ENCODE data around the gene CALU. TPM values are rescaled to one million over a fixed set of nuclear protein-coding genes. Genes with fewer than 3 reads are reported as not detected.

Gene CALU
- total RNA-seq, 2 donors from 2014 or later, result 28.6 to 48.9 TPM

DNA sequence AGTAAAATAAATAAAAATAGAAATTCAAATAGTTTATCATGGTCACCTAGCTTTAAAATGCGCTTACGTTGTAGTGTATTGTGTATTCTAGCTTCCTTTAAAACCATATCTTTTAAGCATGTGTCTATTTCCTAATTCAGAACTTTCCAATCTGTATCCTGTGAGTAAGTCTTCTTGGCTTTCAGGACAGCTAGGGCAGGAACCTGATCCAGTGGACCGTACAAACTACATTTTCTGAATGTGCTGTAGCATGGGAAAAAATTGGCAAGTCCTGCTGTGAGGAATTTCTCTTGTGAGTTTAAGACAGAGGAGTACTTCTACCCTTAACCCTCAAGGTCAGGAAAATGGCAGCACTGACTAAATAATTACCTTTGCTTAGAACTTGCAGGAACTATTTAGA lies 24.4 kb downstream of the CALU start:
- DNase-seq (ENCODE audit: low spot score in 2 of 2) (no peak), ATAC-seq (no peak)
- Mint-ChIP-seq H3K9me3 (no peaks in the 10 kb centered on the region), H3K27ac (no peak overlapping the region), H3K36me3 (peaks cover 13 to 16% of the 10 kb centered on the region in 2 donors)

DNA sequence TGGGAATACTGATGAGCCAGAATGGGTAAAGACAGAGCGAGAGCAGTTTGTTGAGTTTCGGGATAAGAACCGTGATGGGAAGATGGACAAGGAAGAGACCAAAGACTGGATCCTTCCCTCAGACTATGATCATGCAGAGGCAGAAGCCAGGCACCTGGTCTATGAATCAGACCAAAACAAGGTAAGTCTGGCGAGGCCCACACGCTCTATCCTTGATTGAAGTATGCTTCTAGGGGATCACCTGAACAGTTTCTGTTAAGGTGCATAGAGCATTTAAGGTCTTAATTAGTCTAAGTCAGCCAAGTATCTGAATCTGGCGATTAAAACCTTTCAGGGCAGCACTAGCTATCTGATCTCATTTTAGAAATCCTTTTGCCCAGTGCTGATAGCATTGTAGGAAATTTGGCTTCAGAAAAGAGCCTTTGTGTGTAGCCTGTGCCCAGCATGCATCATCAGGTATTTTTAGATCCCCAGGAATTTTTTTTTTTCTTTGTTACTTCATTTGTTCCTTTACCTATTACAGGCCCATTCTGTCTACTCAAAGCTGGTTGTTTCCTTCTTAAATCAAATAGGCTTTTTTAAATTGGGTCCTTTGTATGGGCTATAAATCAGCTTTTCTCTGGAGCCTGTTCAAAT lies 28.4 kb downstream of the CALU start:
- peaks cover 22 to 23% of the 10 kb centered on the region in 2 donors for H3K36me3 Mint-ChIP-seq
- no peak for ATAC-seq
- H3K27ac Mint-ChIP-seq, result peak overlapping the region in 1 of 2 donors; percentile 16
- no peaks in the 10 kb centered on the region for H3K9me3 Mint-ChIP-seq
- DNase-seq (ENCODE audit: low spot score in 2 of 2), result no peak

DNA sequence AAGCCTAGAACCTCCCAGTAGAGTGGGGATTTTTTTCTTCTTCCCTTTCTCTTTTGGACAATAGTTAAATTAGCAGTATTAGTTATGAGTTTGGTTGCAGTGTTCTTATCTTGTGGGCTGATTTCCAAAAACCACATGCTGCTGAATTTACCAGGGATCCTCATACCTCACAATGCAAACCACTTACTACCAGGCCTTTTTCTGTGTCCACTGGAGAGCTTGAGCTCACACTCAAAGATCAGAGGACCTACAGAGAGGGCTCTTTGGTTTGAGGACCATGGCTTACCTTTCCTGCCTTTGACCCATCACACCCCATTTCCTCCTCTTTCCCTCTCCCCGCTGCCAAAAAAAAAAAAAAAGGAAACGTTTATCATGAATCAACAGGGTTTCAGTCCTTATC lies 31.1 kb downstream of the CALU start:
- Mint-ChIP-seq H3K36me3 (peaks cover 35 to 47% of the 10 kb centered on the region in 2 donors), H3K27ac (no peak overlapping the region), H3K9me3 (no peaks in the 10 kb centered on the region)
- no peak for ATAC-seq
- no peak for DNase-seq (ENCODE audit: low spot score in 2 of 2)

DNA sequence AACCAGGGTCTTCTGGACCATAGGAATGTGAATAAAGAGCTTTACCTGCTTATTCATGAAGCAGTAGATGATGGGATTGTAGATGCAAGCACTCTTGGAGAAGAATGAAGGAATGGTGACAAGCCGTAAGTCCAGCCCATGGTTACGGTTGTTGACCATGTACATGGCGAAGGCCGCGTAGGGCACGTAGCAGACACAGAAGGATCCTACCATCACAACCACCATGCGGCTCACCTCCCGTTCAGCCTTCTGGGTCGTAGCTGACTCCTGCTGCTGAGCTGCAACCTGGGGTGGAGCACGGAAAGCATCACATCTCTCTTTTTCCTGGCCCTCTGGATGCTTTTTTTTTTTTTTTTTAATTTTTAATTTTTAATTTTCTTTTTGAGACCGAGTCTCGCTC lies 34.4 kb downstream of the CALU start:
- peaks cover 8 to 12% of the 10 kb centered on the region in 2 donors for H3K9me3 Mint-ChIP-seq
- ATAC-seq (no peak), DNase-seq (ENCODE audit: low spot score in 2 of 2) (no peak)
- peaks cover 25 to 60% of the 10 kb centered on the region in 2 donors for H3K36me3 Mint-ChIP-seq
- no peak overlapping the region for H3K27ac Mint-ChIP-seq

DNA sequence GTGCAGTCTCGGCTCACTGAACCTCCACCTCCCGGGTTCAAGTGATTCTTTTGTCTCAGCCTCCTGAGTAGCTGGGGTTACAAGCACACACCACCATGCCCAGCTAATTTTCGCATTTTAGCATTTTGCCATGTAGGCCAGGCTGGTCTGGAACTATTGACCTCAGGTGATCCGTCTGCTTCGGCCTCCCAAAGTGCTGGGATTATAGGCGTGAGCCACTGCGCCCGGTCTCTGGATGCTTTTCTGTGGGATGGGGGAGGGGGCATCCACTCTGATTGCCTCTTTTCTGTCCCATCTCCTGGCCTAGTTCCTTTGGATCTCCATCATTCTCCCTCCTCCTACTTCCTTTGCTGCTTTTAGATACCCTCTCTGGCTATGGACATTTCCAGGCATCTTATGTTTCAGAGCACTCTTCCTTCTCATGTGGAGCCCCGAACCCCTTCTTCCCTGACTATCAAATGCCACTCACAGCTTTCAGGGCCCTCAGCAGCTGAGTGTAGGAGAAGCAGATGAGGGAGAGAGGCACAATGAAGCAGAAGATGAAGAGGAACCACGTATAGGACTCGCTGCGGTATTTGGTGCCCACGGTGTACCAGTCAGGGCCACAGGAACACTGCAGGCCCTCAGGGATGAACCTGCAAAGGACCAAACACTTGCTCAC lies 35.0 kb downstream of the CALU start:
- peaks cover 21 to 55% of the 10 kb centered on the region in 2 donors for H3K36me3 Mint-ChIP-seq
- H3K27ac Mint-ChIP-seq, result no peak overlapping the region
- no peak for ATAC-seq
- no peak for DNase-seq (ENCODE audit: low spot score in 2 of 2)
- H3K9me3 Mint-ChIP-seq, result peaks cover 8 to 12% of the 10 kb centered on the region in 2 donors

DNA sequence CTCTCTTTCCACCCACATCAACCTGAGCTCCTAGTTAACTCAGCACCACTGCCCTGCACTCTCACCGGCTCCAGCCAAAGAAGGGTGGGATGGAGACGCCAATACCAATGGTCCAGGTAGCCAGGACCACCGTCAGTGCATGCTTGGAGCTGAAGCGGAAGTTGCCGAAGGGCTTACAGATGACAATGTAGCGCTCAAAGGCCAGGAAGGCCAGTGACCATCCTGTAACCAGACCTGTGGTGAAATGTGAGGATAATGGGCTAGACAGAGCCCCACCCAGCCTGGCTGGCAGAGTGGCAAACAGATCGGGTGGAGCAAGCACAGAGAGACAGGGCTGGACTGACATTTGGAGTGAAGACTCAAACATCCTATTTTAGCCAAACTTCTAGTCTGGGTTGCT lies 35.8 kb downstream of the CALU start:
- no peak for DNase-seq (ENCODE audit: low spot score in 2 of 2)
- peaks cover 20 to 52% of the 10 kb centered on the region in 2 donors for H3K36me3 Mint-ChIP-seq
- no peak for ATAC-seq
- no peak overlapping the region for H3K27ac Mint-ChIP-seq
- H3K9me3 Mint-ChIP-seq, result peaks cover 8 to 12% of the 10 kb centered on the region in 2 donors

DNA sequence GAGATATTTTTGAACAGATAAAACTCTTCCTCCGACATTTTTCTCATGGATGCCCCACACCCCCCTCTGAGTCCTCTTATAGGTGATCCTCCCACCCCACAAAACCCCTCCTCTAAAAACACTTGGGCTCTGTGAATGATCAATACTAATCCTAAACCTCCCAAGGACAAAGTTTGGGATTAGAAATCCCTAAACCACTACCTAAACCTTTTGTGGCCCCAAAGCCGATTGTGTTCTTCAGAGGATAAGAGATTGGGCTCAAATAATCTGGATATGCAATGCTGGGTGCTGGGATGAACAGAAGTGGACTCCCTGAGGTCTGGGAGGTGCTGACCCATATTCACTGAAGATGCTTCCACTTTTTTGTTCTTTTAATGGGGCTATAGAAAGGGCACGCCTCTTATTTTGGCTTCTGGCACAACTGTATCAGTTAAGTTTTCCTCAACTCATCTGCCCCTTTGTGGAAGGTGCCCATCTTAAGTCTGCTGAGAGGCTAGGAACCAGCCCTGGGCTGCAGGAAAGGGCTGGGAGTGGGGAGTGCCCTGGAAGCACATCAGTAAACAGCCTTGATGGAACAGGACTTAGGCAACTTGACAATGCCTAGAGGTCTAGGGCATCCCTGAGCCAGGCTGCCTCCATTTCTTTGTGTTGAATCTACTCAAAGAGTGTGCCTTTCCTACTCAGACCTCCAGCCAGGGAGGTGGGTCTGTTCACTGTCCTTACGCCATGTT lies 36.8 kb downstream of the CALU start, which contains the start of gene OPN1SW:
TSS of gene OPN1SW (minus strand) at position 51 of the 731 bp plus-strand sequence. CDS start at position 38, 13 bp downstream.
- no peak for ATAC-seq

DNA sequence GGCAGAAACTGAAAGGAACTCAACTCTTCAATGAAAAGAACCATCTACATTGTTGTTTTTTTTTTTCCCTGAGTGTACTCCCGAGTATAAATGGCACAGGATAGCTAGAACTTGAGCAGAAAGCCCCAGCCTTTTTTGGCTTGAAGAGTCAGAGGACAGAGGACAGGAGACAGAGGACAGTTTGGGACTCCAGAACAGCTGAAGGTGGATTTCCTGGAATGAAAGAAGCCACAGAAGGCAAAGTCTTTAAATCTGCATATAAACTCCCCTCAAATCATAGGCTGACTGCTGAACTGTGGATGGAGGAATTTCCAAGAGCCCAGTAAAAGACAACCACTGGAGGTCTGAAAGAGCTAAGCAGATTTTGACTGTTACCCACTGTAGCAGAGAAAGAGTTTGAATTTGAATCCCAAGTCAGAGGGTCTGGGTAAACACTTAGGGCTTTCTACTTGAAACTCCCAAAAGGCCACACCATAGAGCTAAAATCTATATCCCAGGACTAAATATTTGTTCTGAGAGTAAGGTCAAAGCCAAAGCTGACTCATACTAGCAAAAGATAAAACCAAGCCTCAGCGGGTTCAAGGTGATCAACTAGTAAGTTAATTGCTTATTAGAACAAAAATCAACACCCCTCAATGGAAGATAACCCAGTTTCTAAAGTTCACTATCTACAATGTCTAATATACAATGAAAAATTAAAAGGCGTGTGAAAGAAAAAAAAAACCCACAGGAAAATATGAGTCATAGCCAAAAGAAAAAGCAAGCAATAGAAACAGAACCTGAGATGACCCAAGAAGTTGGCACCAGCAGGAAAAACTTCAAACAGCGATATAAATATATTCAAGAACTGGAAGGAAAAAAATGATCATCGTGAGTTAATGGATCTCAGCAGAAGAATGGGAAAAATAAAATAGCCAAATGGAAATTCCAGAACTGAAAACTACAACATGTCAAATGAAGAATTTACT lies 38.3 kb downstream of the CALU start:
- Mint-ChIP-seq H3K27ac (peak overlapping the region; percentile 15 to 85), H3K9me3 (peaks cover 8 to 12% of the 10 kb centered on the region in 2 donors), H3K36me3 (peaks cover 15 to 45% of the 10 kb centered on the region in 2 donors)
- peak in 1 of 2 donors; percentile 22 for ATAC-seq
- no peak for DNase-seq (ENCODE audit: low spot score in 2 of 2)

More for the DNA sequence above, 36.8 kb downstream of the CALU start, which contains the start of gene OPN1SW:
- Mint-ChIP-seq H3K9me3 (peaks cover 8 to 12% of the 10 kb centered on the region in 2 donors), H3K27ac (peak within 1 kb of the TSS in 1 of 2 donors; percentile 48), H3K36me3 (peaks cover 20 to 45% of the 10 kb centered on the region in 2 donors)
- no peak for DNase-seq (ENCODE audit: low spot score in 2 of 2)

DNA sequence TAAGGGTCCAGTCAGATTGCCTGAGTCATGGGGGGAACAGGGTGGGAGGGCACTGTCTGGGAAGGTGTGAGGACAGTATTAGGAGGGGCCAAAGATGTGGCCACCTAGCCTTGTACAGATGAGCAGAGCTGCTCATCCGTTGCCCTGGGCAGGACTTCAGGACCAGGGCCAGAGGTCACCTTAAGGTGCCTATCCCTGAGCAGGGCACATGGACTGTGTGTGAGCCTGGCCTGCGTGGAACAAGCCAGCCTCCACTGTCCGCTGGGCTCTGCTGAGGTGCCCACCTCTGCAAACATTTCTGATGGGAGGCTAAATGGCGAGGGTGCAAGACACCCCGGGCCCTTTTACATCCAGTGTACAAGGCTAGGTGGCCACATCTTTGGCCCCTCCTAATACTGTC lies 39.8 kb downstream of the CALU start:
- DNase-seq (ENCODE audit: low spot score in 2 of 2) (no peak), ATAC-seq (no peak)
- peaks cover 9 to 34% of the 10 kb centered on the region in 2 donors for H3K36me3 Mint-ChIP-seq
- H3K9me3 Mint-ChIP-seq, result peaks cover 8 to 12% of the 10 kb centered on the region in 2 donors
- H3K27ac Mint-ChIP-seq, result no peak overlapping the region

DNA sequence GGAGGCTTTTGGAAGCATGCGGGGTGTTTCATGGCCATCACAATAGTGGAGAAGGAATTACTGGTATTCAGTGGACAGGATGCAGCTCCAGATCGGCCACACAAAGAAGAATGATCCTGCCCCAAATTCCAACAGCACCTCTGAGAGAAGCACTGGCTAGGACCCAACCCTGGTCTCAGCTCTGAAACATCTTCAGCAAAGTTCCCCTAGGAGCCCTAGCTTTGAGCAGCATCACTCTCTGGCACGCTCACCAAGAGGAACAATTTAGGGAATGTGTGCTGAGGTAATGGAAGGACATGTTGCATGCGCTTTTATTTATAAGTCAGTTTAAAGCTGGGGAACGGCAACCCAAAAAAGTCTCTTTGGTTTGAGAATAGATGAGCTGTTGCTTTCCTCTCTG lies 42.0 kb downstream of the CALU start:
- no peak for DNase-seq (ENCODE audit: low spot score in 2 of 2)
- peaks cover 8 to 12% of the 10 kb centered on the region in 2 donors for H3K9me3 Mint-ChIP-seq
- peaks cover 0 to 15% of the 10 kb centered on the region in 2 donors for H3K36me3 Mint-ChIP-seq
- H3K27ac Mint-ChIP-seq, result no peak overlapping the region
- no peak for ATAC-seq

DNA sequence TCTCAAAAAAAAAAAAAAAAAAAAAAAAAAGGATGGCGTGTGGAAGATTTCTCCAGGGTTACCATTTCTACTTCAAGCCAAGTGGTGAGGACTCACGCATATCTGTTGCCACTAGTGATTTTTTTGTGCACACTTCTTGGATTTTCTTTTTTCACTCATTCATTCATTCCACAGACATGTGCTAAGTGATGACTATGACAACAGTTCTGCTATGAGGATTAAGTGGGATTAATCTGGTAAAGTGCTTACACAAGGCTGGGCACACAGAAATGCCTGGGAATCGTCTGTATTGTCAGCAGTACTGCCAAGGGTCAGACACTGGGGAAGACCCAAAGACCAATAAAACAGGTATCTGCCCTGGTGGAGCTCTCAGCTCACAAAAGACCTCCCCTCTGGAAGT lies 42.7 kb downstream of the CALU start:
- DNase-seq (ENCODE audit: low spot score in 2 of 2), result no peak
- H3K36me3 Mint-ChIP-seq, result peaks cover 0 to 10% of the 10 kb centered on the region in 2 donors
- no peak overlapping the region for H3K27ac Mint-ChIP-seq
- no peak for ATAC-seq
- peaks cover 4 to 7% of the 10 kb centered on the region in 2 donors for H3K9me3 Mint-ChIP-seq

DNA sequence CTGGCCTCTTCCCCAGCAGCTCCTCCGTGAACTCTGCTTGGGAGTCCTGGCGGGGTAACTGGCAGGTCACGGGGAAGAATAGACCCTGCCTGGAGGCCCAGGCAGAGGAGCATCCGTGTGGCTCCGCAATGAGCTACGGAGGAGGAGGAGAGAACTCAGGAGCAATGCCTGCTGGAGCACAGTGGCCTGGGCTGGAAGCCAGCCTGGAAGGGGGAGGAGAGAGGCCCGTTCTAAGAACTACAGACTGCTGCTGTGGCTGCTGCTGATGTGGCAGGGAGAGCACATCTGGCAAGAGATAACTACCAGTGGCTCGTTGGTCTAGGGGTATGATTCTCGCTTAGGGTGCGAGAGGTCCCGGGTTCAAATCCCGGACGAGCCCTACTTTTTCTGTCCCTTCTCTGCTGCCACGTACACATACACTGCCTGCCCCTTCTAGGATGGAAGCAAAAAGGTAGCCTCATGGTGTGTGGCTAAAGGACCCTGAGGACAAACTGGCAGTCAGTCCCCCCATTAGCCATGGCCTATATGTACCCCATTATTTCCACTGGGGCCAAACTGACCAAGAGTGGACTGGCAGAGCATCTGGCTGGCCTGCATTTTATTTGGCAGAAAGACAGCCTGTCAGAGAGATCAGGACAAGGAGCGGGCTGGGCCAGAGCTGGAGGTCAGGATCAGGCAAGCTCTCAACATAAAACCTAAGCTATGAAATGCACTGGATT lies 44.1 kb downstream of the CALU start:
- ATAC-seq (peak in 1 of 2 donors; percentile 64), DNase-seq (ENCODE audit: low spot score in 2 of 2) (peak in 1 of 2 donors; percentile 27)
- peaks cover 0 to 2% of the 10 kb centered on the region in 2 donors for H3K36me3 Mint-ChIP-seq
- peak overlapping the region in 1 of 2 donors; percentile 62 for H3K27ac Mint-ChIP-seq
- peaks cover 0 to 2% of the 10 kb centered on the region in 2 donors for H3K9me3 Mint-ChIP-seq

DNA sequence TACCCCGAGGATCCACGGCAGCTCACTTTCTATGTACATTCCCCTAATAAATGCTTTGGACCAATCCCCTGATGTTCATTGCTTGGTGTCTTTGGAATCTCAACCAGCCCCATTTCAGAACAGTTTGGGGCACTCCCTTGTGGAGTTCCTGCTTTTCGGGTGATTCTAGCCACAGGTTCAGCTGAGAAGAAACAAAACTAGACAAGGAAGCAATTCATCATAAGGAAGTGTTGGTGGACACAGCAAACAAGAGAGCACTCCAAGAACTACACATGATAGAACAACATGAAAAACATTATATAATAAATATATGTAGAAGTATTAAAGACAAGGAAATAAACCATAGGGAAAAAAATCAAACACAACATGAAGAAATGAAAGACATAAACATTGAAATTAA lies 46.6 kb downstream of the CALU start:
- no peak for DNase-seq (ENCODE audit: low spot score in 2 of 2)
- Mint-ChIP-seq H3K27ac (no peak overlapping the region), H3K36me3 (no peaks in the 10 kb centered on the region), H3K9me3 (no peaks in the 10 kb centered on the region)
- no peak for ATAC-seq

DNA sequence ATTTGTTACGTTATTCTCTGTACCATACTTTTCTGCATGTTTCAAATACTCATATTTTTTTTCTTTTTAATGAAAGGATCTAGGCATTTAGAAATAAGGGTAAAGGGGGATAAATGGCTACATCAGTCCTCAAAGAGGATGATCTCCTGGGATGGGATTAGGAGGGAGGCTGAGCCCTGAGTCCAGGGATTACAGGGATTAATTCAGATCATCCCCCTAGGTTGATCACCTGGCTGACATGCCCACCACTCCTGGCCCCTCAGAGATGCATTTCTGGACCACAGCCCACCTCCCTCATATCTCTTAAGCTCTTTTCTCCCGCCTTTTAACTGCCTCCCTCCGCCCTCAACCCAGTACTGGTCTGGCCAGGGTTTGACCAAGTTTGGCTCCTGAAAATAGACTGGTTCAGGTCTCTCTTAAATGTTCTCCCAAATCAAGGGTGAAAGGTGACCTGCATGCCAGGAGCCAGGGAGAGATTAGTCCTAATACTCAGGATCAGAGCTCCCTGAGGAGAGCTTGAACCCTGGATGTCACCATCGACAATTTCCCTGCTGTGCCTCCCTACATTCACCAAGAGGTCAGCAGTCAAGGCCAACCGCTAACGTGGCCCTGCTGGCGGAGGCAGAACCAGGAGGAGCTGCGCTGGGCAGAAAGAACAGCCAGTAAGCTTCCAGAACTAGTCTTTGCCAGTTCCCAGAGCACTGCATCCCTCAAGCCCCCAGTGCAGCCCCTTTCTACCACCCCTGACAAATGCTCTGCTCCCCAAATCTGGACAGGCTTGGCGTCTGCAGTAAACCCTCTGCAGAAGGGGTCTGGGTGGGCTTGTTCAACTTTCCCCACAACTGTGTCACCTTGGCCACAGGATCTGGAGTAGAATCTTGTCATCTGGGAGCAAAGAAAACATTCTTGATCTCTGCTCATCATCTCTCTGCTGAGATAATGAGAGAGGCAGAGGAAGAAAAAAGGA lies 49.6 kb downstream of the CALU start:
- Mint-ChIP-seq H3K27ac (no peak overlapping the region), H3K9me3 (no peaks in the 10 kb centered on the region), H3K36me3 (no peaks in the 10 kb centered on the region)
- ATAC-seq (no peak), DNase-seq (ENCODE audit: low spot score in 2 of 2) (no peak)

Data from activated naive CD4-positive, alpha-beta T cell treated with anti-CD3 and anti-CD28 coated beads, Interleukin-2, amount 50 U/mL, for 72 hours (primary cell).